ENCODE measurements around the gene CTAGE15.
"Not testable (repeated sequence)": the region's sequence is repeated elsewhere in the genome, so short reads cannot be mapped to it uniquely, and the experiment has no call there.

CTAGE15 gene

GRCh38 chr7:143571501-143571900 lies at the start of gene CTAGE15:
Gene CTAGE15, plus strand, starts transcription at chr7:143571801. Its CDS starts 17 bp downstream, at chr7:143571818.
- not testable (repeated sequence) for H3K4me1 ChIP-seq (ENCODE audit: control insufficient read depth in 5 of 5, insufficient read depth in 5 of 5, low read length in 5 of 5); H3K27ac ChIP-seq (ENCODE audit: low read depth, low read length); H3K4me3 ChIP-seq (ENCODE audit: low read depth in 1 of 5, low read length in 5 of 5); H3K36me3 ChIP-seq (ENCODE audit: control insufficient read depth in 5 of 5, insufficient read depth in 5 of 5, low read length in 5 of 5); H3K9ac ChIP-seq (ENCODE audit: low read length in 5 of 5); H3K9me3 ChIP-seq (ENCODE audit: control insufficient read depth in 5 of 5, low read length in 5 of 5); H3K27me3 ChIP-seq (ENCODE audit: control insufficient read depth in 5 of 5, insufficient read depth in 4 of 5, low read length in 5 of 5)

- not testable (repeated sequence) for H3K9me3 ChIP-seq (ENCODE audit: control insufficient read depth in 5 of 5, low read length in 5 of 5); H3K27me3 ChIP-seq (ENCODE audit: control insufficient read depth in 5 of 5, insufficient read depth in 4 of 5, low read length in 5 of 5); H3K36me3 ChIP-seq (ENCODE audit: control insufficient read depth in 5 of 5, insufficient read depth in 5 of 5, low read length in 5 of 5); H3K9ac ChIP-seq (ENCODE audit: low read length in 5 of 5); H3K27ac ChIP-seq (ENCODE audit: low read depth, low read length); H3K4me1 ChIP-seq (ENCODE audit: control insufficient read depth in 5 of 5, insufficient read depth in 5 of 5, low read length in 5 of 5); H3K4me3 ChIP-seq (ENCODE audit: low read depth in 1 of 5, low read length in 5 of 5)
Measured at GRCh38 chr7:143522309-143522916, 49.2 kb upstream of the CTAGE15 start.

- not testable (repeated sequence) for H3K9me3 ChIP-seq (ENCODE audit: control insufficient read depth in 5 of 5, low read length in 5 of 5); H3K36me3 ChIP-seq (ENCODE audit: control insufficient read depth in 5 of 5, insufficient read depth in 5 of 5, low read length in 5 of 5); H3K4me1 ChIP-seq (ENCODE audit: control insufficient read depth in 5 of 5, insufficient read depth in 5 of 5, low read length in 5 of 5); H3K27me3 ChIP-seq (ENCODE audit: control insufficient read depth in 5 of 5, insufficient read depth in 4 of 5, low read length in 5 of 5); H3K9ac ChIP-seq (ENCODE audit: low read length in 5 of 5); H3K27ac ChIP-seq (ENCODE audit: low read depth, low read length); H3K4me3 ChIP-seq (ENCODE audit: low read depth in 1 of 5, low read length in 5 of 5)
Measured at GRCh38 chr7:143531169-143531926, 40.3 kb upstream of the CTAGE15 start.

- not testable (repeated sequence) for H3K4me3 ChIP-seq (ENCODE audit: low read depth in 1 of 5, low read length in 5 of 5); H3K9ac ChIP-seq (ENCODE audit: low read length in 5 of 5); H3K4me1 ChIP-seq (ENCODE audit: control insufficient read depth in 5 of 5, insufficient read depth in 5 of 5, low read length in 5 of 5); H3K27ac ChIP-seq (ENCODE audit: low read depth, low read length); H3K36me3 ChIP-seq (ENCODE audit: control insufficient read depth in 5 of 5, insufficient read depth in 5 of 5, low read length in 5 of 5); H3K27me3 ChIP-seq (ENCODE audit: control insufficient read depth in 5 of 5, insufficient read depth in 4 of 5, low read length in 5 of 5); H3K9me3 ChIP-seq (ENCODE audit: control insufficient read depth in 5 of 5, low read length in 5 of 5)
Measured at GRCh38 chr7:143531932-143532331, 39.7 kb upstream of the CTAGE15 start.

- H3K36me3 ChIP-seq (ENCODE audit: control insufficient read depth in 5 of 5, insufficient read depth in 5 of 5, low read length in 5 of 5), result not testable (repeated sequence)
Measured at GRCh38 chr7:143533213-143533839, 38.3 kb upstream of the CTAGE15 start.

GRCh38 chr7:143536443-143536842 lies 35.2 kb upstream of the CTAGE15 start:
- H3K36me3 ChIP-seq (ENCODE audit: control insufficient read depth in 5 of 5, insufficient read depth in 5 of 5, low read length in 5 of 5); H3K27ac ChIP-seq (ENCODE audit: low read depth, low read length); H3K9me3 ChIP-seq (ENCODE audit: control insufficient read depth in 5 of 5, low read length in 5 of 5); H3K4me1 ChIP-seq (ENCODE audit: control insufficient read depth in 5 of 5, insufficient read depth in 5 of 5, low read length in 5 of 5); H3K9ac ChIP-seq (ENCODE audit: low read length in 5 of 5); H3K4me3 ChIP-seq (ENCODE audit: low read depth in 1 of 5, low read length in 5 of 5); H3K27me3 ChIP-seq (ENCODE audit: control insufficient read depth in 5 of 5, insufficient read depth in 4 of 5, low read length in 5 of 5): not testable (repeated sequence)

More at GRCh38 chr7:143533213-143533839, 38.3 kb upstream of the CTAGE15 start:
- H3K9me3 ChIP-seq (ENCODE audit: control insufficient read depth in 5 of 5, low read length in 5 of 5); H3K27ac ChIP-seq (ENCODE audit: low read depth, low read length); H3K9ac ChIP-seq (ENCODE audit: low read length in 5 of 5); H3K27me3 ChIP-seq (ENCODE audit: control insufficient read depth in 5 of 5, insufficient read depth in 4 of 5, low read length in 5 of 5); H3K4me3 ChIP-seq (ENCODE audit: low read depth in 1 of 5, low read length in 5 of 5); H3K4me1 ChIP-seq (ENCODE audit: control insufficient read depth in 5 of 5, insufficient read depth in 5 of 5, low read length in 5 of 5): not testable (repeated sequence)

GRCh38 chr7:143543288-143544038 lies 28.1 kb upstream of the CTAGE15 start:
- H3K4me1 ChIP-seq (ENCODE audit: control insufficient read depth in 5 of 5, insufficient read depth in 5 of 5, low read length in 5 of 5); H3K4me3 ChIP-seq (ENCODE audit: low read depth in 1 of 5, low read length in 5 of 5): not testable (repeated sequence)

GRCh38 chr7:143555968-143556367 lies 15.6 kb upstream of the CTAGE15 start:
- not testable (repeated sequence) for H3K27ac ChIP-seq (ENCODE audit: low read depth, low read length); H3K36me3 ChIP-seq (ENCODE audit: control insufficient read depth in 5 of 5, insufficient read depth in 5 of 5, low read length in 5 of 5); H3K9ac ChIP-seq (ENCODE audit: low read length in 5 of 5); H3K9me3 ChIP-seq (ENCODE audit: control insufficient read depth in 5 of 5, low read length in 5 of 5); H3K4me3 ChIP-seq (ENCODE audit: low read depth in 1 of 5, low read length in 5 of 5); H3K27me3 ChIP-seq (ENCODE audit: control insufficient read depth in 5 of 5, insufficient read depth in 4 of 5, low read length in 5 of 5); H3K4me1 ChIP-seq (ENCODE audit: control insufficient read depth in 5 of 5, insufficient read depth in 5 of 5, low read length in 5 of 5)

More at GRCh38 chr7:143543288-143544038, 28.1 kb upstream of the CTAGE15 start:
- H3K9ac ChIP-seq (ENCODE audit: low read length in 5 of 5); H3K27ac ChIP-seq (ENCODE audit: low read depth, low read length); H3K27me3 ChIP-seq (ENCODE audit: control insufficient read depth in 5 of 5, insufficient read depth in 4 of 5, low read length in 5 of 5); H3K36me3 ChIP-seq (ENCODE audit: control insufficient read depth in 5 of 5, insufficient read depth in 5 of 5, low read length in 5 of 5); H3K9me3 ChIP-seq (ENCODE audit: control insufficient read depth in 5 of 5, low read length in 5 of 5): not testable (repeated sequence)

GRCh38 chr7:143563306-143563705 lies 8.3 kb upstream of the CTAGE15 start:
- H3K27ac ChIP-seq (ENCODE audit: low read depth, low read length); H3K4me3 ChIP-seq (ENCODE audit: low read depth in 1 of 5, low read length in 5 of 5); H3K27me3 ChIP-seq (ENCODE audit: control insufficient read depth in 5 of 5, insufficient read depth in 4 of 5, low read length in 5 of 5); H3K9me3 ChIP-seq (ENCODE audit: control insufficient read depth in 5 of 5, low read length in 5 of 5); H3K4me1 ChIP-seq (ENCODE audit: control insufficient read depth in 5 of 5, insufficient read depth in 5 of 5, low read length in 5 of 5); H3K36me3 ChIP-seq (ENCODE audit: control insufficient read depth in 5 of 5, insufficient read depth in 5 of 5, low read length in 5 of 5); H3K9ac ChIP-seq (ENCODE audit: low read length in 5 of 5): not testable (repeated sequence)

GRCh38 chr7:143566001-143566400 lies 5.6 kb upstream of the CTAGE15 start:
- H3K9me3 ChIP-seq (ENCODE audit: control insufficient read depth in 5 of 5, low read length in 5 of 5); H3K27me3 ChIP-seq (ENCODE audit: control insufficient read depth in 5 of 5, insufficient read depth in 4 of 5, low read length in 5 of 5); H3K4me3 ChIP-seq (ENCODE audit: low read depth in 1 of 5, low read length in 5 of 5); H3K9ac ChIP-seq (ENCODE audit: low read length in 5 of 5); H3K27ac ChIP-seq (ENCODE audit: low read depth, low read length); H3K36me3 ChIP-seq (ENCODE audit: control insufficient read depth in 5 of 5, insufficient read depth in 5 of 5, low read length in 5 of 5); H3K4me1 ChIP-seq (ENCODE audit: control insufficient read depth in 5 of 5, insufficient read depth in 5 of 5, low read length in 5 of 5): not testable (repeated sequence)
